HL-60 (cell line): Measurements from ENCODE around the gene FAM83D.

Source experiments
- DNase-seq, 2 experiments: peaks; one replicate each; pipeline ENCODE4 v3.0.0-alpha.2; 2010 to 2020; ENCODE audit warnings: low read depth in 1 of 2, low spot score in 1 of 2
- H3K27ac ChIP-seq: fragments of 250-450 bp; sonication (Bioruptor Pico); replicated peaks from 2 replicates; pipeline ENCODE4 v1.5.1; 2020; ENCODE audit warnings: mild to moderate bottlenecking, moderate library complexity
- H3K27me3 ChIP-seq: fragments of 250-450 bp; sonication (Bioruptor Pico); 2 replicates; pipeline ENCODE4 v1.5.1; 2021; ENCODE audit warnings: mild to moderate bottlenecking, moderate library complexity; ENCODE audit not compliant: insufficient read depth, poor library complexity, severe bottlenecking
- H3K4me3 ChIP-seq: replicated peaks from 2 replicates; pipeline ENCODE4 v1.5.1; 2011; ENCODE audit warnings: mild to moderate bottlenecking, control low read depth, low read length; ENCODE audit not compliant: insufficient read depth
- GABPA ChIP-seq: IDR thresholded peaks from 2 replicates; pipeline ENCODE4 v1.6.1; 2012; ENCODE audit warnings: low read depth
- POLR2AphosphoS5 ChIP-seq: IDR thresholded peaks from 2 replicates; pipeline ENCODE4 v1.6.1; 2012; ENCODE audit warnings: low read depth
- SPI1 ChIP-seq: IDR thresholded peaks from 2 replicates; pipeline ENCODE4 v1.6.1; 2012; ENCODE audit warnings: low read depth, mild to moderate bottlenecking, borderline replicate concordance
- TF ChIP-seq, protein P1 (sequence below): IDR thresholded peaks from 2 replicates; pipeline ENCODE4 v1.6.1; 2012; ENCODE audit warnings: low read depth; ENCODE audit not compliant: insufficient replicate concordance
- TF ChIP-seq, protein P2 (sequence below): IDR thresholded peaks from one replicate; pipeline ENCODE4 v1.5.1; 2011; ENCODE audit warnings: low read length, control low read depth, inconsistent platforms; ENCODE audit not compliant: insufficient read depth

Gene FAM83D

GRCh38 chr20:38926934-38927616, 858 bp downstream of the FAM83D start:
- peak overlapping the region; percentile 68 for H3K27ac ChIP-seq

GRCh38 chr20:38927902-38928578, 1.8 kb downstream of the FAM83D start:
- no peaks in the 10 kb centered on the region for H3K27me3 ChIP-seq
- H3K4me3 ChIP-seq, result peak overlapping the region; percentile 74
- peak in 1 of 2 experiments; percentile 35 for DNase-seq
- TF ChIP-seq, protein P1, sequence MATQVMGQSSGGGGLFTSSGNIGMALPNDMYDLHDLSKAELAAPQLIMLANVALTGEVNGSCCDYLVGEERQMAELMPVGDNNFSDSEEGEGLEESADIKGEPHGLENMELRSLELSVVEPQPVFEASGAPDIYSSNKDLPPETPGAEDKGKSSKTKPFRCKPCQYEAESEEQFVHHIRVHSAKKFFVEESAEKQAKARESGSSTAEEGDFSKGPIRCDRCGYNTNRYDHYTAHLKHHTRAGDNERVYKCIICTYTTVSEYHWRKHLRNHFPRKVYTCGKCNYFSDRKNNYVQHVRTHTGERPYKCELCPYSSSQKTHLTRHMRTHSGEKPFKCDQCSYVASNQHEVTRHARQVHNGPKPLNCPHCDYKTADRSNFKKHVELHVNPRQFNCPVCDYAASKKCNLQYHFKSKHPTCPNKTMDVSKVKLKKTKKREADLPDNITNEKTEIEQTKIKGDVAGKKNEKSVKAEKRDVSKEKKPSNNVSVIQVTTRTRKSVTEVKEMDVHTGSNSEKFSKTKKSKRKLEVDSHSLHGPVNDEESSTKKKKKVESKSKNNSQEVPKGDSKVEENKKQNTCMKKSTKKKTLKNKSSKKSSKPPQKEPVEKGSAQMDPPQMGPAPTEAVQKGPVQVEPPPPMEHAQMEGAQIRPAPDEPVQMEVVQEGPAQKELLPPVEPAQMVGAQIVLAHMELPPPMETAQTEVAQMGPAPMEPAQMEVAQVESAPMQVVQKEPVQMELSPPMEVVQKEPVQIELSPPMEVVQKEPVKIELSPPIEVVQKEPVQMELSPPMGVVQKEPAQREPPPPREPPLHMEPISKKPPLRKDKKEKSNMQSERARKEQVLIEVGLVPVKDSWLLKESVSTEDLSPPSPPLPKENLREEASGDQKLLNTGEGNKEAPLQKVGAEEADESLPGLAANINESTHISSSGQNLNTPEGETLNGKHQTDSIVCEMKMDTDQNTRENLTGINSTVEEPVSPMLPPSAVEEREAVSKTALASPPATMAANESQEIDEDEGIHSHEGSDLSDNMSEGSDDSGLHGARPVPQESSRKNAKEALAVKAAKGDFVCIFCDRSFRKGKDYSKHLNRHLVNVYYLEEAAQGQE, result no peak
- TF ChIP-seq, protein P2, sequence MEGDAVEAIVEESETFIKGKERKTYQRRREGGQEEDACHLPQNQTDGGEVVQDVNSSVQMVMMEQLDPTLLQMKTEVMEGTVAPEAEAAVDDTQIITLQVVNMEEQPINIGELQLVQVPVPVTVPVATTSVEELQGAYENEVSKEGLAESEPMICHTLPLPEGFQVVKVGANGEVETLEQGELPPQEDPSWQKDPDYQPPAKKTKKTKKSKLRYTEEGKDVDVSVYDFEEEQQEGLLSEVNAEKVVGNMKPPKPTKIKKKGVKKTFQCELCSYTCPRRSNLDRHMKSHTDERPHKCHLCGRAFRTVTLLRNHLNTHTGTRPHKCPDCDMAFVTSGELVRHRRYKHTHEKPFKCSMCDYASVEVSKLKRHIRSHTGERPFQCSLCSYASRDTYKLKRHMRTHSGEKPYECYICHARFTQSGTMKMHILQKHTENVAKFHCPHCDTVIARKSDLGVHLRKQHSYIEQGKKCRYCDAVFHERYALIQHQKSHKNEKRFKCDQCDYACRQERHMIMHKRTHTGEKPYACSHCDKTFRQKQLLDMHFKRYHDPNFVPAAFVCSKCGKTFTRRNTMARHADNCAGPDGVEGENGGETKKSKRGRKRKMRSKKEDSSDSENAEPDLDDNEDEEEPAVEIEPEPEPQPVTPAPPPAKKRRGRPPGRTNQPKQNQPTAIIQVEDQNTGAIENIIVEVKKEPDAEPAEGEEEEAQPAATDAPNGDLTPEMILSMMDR, result no peak
- TF ChIP-seq POLR2AphosphoS5, result no peak
- TF ChIP-seq SPI1, result no peak
- TF ChIP-seq GABPA, result no peak
- H3K27ac ChIP-seq, result no peak overlapping the region

More at GRCh38 chr20:38926934-38927616, 858 bp downstream of the FAM83D start:
- TF ChIP-seq, protein P2, result no peak
- TF ChIP-seq GABPA, result no peak
- no peak for TF ChIP-seq SPI1
- TF ChIP-seq, protein P1, result no peak
- TF ChIP-seq POLR2AphosphoS5, result no peak
- Histone ChIP-seq H3K27me3 (no peaks in the 10 kb centered on the region), H3K4me3 (peak overlapping the region; percentile 74)
- DNase-seq, result no peak

- Histone ChIP-seq H3K4me3 (no peak overlapping the region), H3K27me3 (no peaks in the 10 kb centered on the region), H3K27ac (no peak overlapping the region)
- no peak for DNase-seq
- TF ChIP-seq POLR2AphosphoS5, result no peak
- no peak for TF ChIP-seq GABPA
- TF ChIP-seq, protein P1, result no peak
- TF ChIP-seq, protein P2, result no peak
- TF ChIP-seq SPI1, result no peak
Observed at GRCh38 chr20:38930242-38930569, 4.0 kb downstream of the FAM83D start.
